ENCODE results near the gene CNTN4.

Gene CNTN4

GRCh38 chr3:2568156-2568555 lies 469.5 kb downstream of the CNTN4 start:
- no peaks in the 10 kb centered on the region for H3K27me3 Mint-ChIP-seq
- H3K9me3 Mint-ChIP-seq (ENCODE audit: low read depth) = no peaks in the 10 kb centered on the region
- H3K27ac Mint-ChIP-seq = no peak overlapping the region
- H3K36me3 Mint-ChIP-seq = no peaks in the 10 kb centered on the region
- H3K4me3 Mint-ChIP-seq = no peak overlapping the region
- H3K4me1 Mint-ChIP-seq (ENCODE audit: low read depth) = no peaks in the 10 kb centered on the region

DNA sequence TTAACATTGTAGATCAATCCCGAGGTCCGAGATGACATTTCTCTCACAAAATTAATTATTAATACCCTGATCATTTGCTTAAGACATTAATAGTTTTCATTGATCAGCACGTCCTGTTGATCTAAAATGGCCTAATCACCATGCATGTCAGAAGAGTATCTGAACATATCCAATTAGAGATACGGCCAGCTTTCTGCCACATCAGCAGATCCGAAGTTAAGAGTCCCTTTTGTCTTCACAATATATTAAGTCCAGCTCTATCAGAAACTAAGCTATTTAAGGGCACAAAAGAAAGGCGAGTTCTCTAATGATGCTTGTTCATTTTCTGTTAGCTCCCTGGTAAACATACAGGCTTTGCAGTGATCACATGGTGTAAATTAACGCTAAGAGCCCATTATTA lies 470.3 kb downstream of the CNTN4 start:
- H3K27ac Mint-ChIP-seq = no peak overlapping the region
- H3K27me3 Mint-ChIP-seq = no peaks in the 10 kb centered on the region
- H3K4me3 Mint-ChIP-seq = no peak overlapping the region
- no peaks in the 10 kb centered on the region for H3K9me3 Mint-ChIP-seq (ENCODE audit: low read depth)
- no peaks in the 10 kb centered on the region for H3K4me1 Mint-ChIP-seq (ENCODE audit: low read depth)
- no peaks in the 10 kb centered on the region for H3K36me3 Mint-ChIP-seq

DNA sequence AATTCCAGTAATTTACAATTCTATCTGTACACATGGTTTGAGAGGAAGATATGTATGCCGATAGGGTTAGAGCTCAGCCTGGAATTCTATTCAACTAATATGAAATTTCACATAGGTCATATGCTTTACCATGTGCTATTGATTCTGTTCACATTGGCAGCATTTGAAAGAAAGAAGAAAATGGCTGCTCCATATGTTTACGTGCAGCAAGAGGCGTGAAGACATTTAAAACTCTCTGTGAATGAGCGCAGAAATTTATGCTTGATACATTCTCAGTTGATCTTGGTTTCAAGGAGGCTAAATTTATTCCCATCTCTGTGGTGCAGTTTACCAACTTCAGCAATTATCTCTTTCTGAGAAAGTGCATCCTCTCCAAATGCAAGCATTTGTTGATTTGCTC lies 478.9 kb downstream of the CNTN4 start:
- Mint-ChIP-seq H3K27me3 (peaks cover 1% of the 10 kb centered on the region), H3K9me3 (ENCODE audit: low read depth) (no peaks in the 10 kb centered on the region), H3K27ac (no peak overlapping the region), H3K4me3 (no peak overlapping the region), H3K4me1 (ENCODE audit: low read depth) (no peaks in the 10 kb centered on the region), H3K36me3 (no peaks in the 10 kb centered on the region)

DNA sequence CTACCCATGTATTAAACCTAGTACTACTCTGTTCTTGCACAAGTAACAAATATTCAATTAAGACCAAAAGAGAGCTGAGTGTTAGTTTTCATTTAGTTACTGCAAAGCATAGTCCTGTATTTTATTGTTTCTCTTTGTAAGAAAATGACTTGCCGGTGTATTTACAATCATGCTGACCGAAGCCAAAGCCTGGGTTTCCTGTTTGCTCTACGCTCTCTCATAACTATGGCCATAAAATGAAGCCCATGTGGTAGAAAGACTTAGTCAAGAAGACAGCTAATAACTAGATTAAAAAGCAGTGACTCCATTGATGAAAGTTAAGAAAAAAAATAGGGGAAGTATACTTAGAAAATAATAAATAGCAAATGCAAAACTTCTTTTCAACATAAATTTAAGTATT lies 479.9 kb downstream of the CNTN4 start:
- Mint-ChIP-seq H3K27ac (no peak overlapping the region), H3K27me3 (peaks cover 1% of the 10 kb centered on the region), H3K4me1 (ENCODE audit: low read depth) (no peaks in the 10 kb centered on the region), H3K9me3 (ENCODE audit: low read depth) (no peaks in the 10 kb centered on the region), H3K36me3 (no peaks in the 10 kb centered on the region), H3K4me3 (no peak overlapping the region)

DNA sequence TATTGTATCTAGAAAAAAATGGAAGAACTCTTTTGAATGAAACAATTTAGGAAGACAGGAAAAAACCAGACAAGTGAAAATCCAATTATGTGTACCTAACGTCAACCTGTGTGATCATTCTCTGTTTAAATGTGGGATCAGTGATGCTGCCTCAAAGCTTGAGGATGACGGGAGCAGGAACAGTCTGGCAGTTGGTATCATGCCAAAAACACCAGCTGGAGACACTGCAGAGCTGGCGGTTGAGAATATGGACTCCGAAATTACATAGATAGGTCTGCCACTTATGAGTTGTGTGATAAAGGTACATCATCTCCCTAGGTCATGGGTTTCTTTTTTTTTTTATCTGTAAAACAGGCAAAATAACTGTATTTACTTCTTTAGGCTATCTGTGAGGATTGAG lies 480.5 kb downstream of the CNTN4 start:
- Mint-ChIP-seq H3K9me3 (ENCODE audit: low read depth) (no peaks in the 10 kb centered on the region), H3K4me3 (no peak overlapping the region), H3K36me3 (no peaks in the 10 kb centered on the region), H3K27me3 (peaks cover 1% of the 10 kb centered on the region), H3K4me1 (ENCODE audit: low read depth) (no peaks in the 10 kb centered on the region), H3K27ac (no peak overlapping the region)

DNA sequence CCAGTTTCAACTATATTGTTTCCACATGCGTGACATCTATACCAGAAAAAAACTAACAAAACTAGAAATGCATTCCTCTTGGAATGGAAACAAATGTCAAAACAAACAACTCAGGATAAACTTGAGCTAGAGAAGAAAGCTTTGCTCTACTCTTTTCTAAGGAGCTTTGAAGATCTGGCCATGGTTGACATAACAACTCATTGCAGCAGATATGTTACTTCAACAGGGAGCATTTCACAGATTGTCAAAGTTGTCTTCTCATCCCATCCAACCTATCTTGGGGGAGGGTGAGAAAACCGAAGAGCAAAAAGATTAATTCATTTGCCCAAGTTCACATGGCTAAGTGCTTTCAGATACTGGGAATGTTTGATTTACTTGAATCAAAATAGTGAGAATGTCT lies 484.4 kb downstream of the CNTN4 start:
- H3K4me3 Mint-ChIP-seq = no peak overlapping the region
- H3K27me3 Mint-ChIP-seq = peaks cover 1% of the 10 kb centered on the region
- no peak overlapping the region for H3K27ac Mint-ChIP-seq
- H3K36me3 Mint-ChIP-seq = no peaks in the 10 kb centered on the region
- no peaks in the 10 kb centered on the region for H3K9me3 Mint-ChIP-seq (ENCODE audit: low read depth)
- no peaks in the 10 kb centered on the region for H3K4me1 Mint-ChIP-seq (ENCODE audit: low read depth)

- no peaks in the 10 kb centered on the region for H3K36me3 Mint-ChIP-seq
- H3K9me3 Mint-ChIP-seq (ENCODE audit: low read depth) = no peaks in the 10 kb centered on the region
- H3K27ac Mint-ChIP-seq = no peak overlapping the region
- H3K4me1 Mint-ChIP-seq (ENCODE audit: low read depth) = no peaks in the 10 kb centered on the region
- no peaks in the 10 kb centered on the region for H3K27me3 Mint-ChIP-seq
- H3K4me3 Mint-ChIP-seq = no peak overlapping the region
Measured at GRCh38 chr3:2589336-2589969, 490.8 kb downstream of the CNTN4 start.

DNA sequence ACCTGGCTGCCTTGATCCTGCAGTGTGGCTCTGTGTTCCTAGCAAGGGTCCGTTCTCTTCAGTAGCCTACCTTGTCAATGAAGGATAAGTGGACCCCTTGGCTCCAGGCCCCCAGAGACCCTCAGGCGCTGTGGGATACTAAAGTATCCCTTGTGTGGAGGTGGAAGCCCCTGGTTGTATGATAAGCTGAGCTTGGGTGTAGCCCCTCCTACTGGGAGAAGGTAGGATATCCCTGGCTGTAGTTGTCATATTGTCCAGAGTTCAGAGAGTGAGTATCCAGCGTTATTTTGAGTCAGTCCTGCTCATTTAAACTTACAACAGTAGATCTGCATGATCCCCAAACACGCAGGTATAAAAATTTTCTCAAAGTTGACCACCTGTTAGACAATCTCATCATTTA lies 496.8 kb downstream of the CNTN4 start:
- Mint-ChIP-seq H3K27ac (no peak overlapping the region), H3K4me3 (no peak overlapping the region), H3K36me3 (no peaks in the 10 kb centered on the region), H3K9me3 (ENCODE audit: low read depth) (no peaks in the 10 kb centered on the region), H3K27me3 (no peaks in the 10 kb centered on the region), H3K4me1 (ENCODE audit: low read depth) (no peaks in the 10 kb centered on the region)

DNA sequence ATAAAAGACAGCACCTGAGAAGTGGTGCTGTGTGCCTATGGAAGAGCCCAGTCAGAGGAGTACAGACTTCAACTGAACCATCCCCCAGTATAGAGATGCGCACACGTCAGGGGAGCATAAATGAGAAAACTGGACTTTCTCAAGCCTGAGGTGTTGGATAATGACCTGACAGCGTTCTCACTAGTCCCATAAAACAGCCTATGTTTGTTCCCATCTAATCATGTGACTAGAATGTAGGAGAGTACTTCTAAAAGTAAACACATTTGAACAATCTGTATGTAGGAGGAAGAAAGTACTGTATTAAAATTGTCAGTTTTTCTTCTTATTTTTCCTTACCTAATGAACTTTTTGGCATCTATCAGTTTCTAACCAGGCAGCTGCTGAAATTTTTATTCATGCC lies 498.9 kb downstream of the CNTN4 start:
- Mint-ChIP-seq H3K4me3 (no peak overlapping the region), H3K27me3 (no peaks in the 10 kb centered on the region), H3K9me3 (ENCODE audit: low read depth) (no peaks in the 10 kb centered on the region), H3K27ac (no peak overlapping the region), H3K4me1 (ENCODE audit: low read depth) (no peaks in the 10 kb centered on the region), H3K36me3 (no peaks in the 10 kb centered on the region)

- Mint-ChIP-seq H3K27me3 (no peaks in the 10 kb centered on the region), H3K4me1 (ENCODE audit: low read depth) (no peaks in the 10 kb centered on the region), H3K36me3 (no peaks in the 10 kb centered on the region), H3K4me3 (no peak overlapping the region), H3K9me3 (ENCODE audit: low read depth) (no peaks in the 10 kb centered on the region), H3K27ac (no peak overlapping the region)
Measured at GRCh38 chr3:2599471-2599870, 500.8 kb downstream of the CNTN4 start.

DNA sequence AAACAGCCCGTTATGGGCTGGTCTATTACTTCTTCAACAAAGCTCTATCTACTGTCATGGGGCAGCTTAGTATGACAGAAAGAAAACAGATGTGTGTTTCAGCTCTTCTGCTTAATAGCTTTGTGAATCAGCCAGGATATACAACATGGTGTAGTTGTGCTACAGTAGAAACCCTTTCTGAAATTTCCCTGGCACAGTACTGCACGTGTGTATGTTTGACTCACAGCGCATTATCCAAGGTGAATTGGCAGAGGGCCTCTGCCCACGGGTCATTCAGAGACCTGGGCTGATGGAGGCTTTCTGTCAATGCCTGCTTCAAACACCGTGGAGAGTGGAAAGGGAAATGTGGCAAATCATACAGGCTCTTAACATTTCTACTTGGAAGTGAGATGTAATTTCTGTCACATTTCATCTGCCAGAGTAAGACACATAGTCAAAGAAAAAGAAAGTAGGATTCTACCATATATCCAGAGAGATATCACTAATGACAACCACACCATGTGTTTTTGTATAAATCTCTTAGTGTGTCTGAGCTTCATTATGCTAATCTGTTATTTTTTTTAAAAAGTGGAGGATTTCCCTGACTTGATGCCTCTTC lies 505.1 kb downstream of the CNTN4 start:
- Mint-ChIP-seq H3K27ac (no peak overlapping the region), H3K36me3 (no peaks in the 10 kb centered on the region), H3K4me1 (ENCODE audit: low read depth) (no peaks in the 10 kb centered on the region), H3K27me3 (peaks cover 3% of the 10 kb centered on the region), H3K9me3 (ENCODE audit: low read depth) (no peaks in the 10 kb centered on the region), H3K4me3 (no peak overlapping the region)

DNA sequence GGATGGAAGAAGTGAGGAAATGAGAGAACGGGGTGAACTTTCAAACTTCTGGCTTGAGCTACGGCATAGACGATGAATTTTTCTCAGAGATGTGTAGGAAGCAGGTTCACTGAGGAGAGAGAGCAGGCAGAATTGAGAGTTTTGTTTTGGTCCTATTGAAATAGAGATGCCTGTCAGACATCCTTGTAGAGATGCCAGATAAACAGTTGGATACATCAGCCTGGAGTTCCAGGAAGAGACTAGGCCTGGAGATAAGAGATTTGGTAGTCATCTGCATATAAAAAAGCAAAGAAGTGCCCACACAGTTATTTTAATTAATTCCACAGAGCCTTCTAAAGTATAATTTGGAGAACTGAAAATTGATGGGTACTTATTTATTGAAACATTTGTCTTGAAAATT lies 515.9 kb downstream of the CNTN4 start:
- Mint-ChIP-seq H3K27ac (no peak overlapping the region), H3K9me3 (ENCODE audit: low read depth) (peaks cover 4% of the 10 kb centered on the region)

DNA sequence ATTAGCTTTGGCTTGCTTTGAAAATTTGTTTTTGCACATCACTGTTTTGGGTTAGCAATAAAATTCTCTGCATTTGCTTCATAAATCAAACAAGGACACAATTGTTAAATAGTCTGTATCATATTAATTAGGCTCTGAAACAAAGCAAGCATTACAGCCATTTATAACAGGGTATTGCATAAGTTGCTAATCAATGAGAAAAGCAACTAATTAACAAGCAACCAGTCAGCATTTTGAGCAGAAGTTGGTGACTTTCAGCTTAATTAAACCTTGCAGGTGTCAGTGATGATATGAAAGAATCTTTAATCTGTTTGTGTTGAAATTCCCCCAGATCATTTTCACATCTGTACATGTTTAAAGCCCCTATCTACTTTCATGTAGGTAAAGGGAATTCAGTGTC lies 516.4 kb downstream of the CNTN4 start:
- no peaks in the 10 kb centered on the region for H3K4me1 Mint-ChIP-seq (ENCODE audit: low read depth)
- no peaks in the 10 kb centered on the region for H3K27me3 Mint-ChIP-seq
- no peak overlapping the region for H3K27ac Mint-ChIP-seq
- H3K4me3 Mint-ChIP-seq = no peak overlapping the region
- H3K9me3 Mint-ChIP-seq (ENCODE audit: low read depth) = peaks cover 4% of the 10 kb centered on the region
- H3K36me3 Mint-ChIP-seq = no peaks in the 10 kb centered on the region

More for the DNA sequence above, 515.9 kb downstream of the CNTN4 start:
- no peaks in the 10 kb centered on the region for H3K36me3 Mint-ChIP-seq
- no peak overlapping the region for H3K4me3 Mint-ChIP-seq
- H3K27me3 Mint-ChIP-seq = no peaks in the 10 kb centered on the region
- H3K4me1 Mint-ChIP-seq (ENCODE audit: low read depth) = no peaks in the 10 kb centered on the region

- Mint-ChIP-seq H3K4me1 (ENCODE audit: low read depth) (no peaks in the 10 kb centered on the region), H3K27me3 (no peaks in the 10 kb centered on the region), H3K4me3 (no peak overlapping the region), H3K27ac (no peak overlapping the region), H3K9me3 (ENCODE audit: low read depth) (no peaks in the 10 kb centered on the region), H3K36me3 (no peaks in the 10 kb centered on the region)
Measured at GRCh38 chr3:2623436-2623835, 524.8 kb downstream of the CNTN4 start.

GRCh38 chr3:2628117-2628516 lies 529.5 kb downstream of the CNTN4 start:
- Mint-ChIP-seq H3K4me3 (no peak overlapping the region), H3K36me3 (no peaks in the 10 kb centered on the region), H3K4me1 (ENCODE audit: low read depth) (no peaks in the 10 kb centered on the region), H3K9me3 (ENCODE audit: low read depth) (no peaks in the 10 kb centered on the region), H3K27ac (no peak overlapping the region), H3K27me3 (peaks cover 2% of the 10 kb centered on the region)

GRCh38 chr3:2635511-2635910 lies 536.8 kb downstream of the CNTN4 start:
- H3K27me3 Mint-ChIP-seq = peaks cover 2% of the 10 kb centered on the region
- H3K27ac Mint-ChIP-seq = no peak overlapping the region
- H3K4me3 Mint-ChIP-seq = no peak overlapping the region
- H3K36me3 Mint-ChIP-seq = no peaks in the 10 kb centered on the region
- H3K9me3 Mint-ChIP-seq (ENCODE audit: low read depth) = peaks cover 3% of the 10 kb centered on the region
- no peaks in the 10 kb centered on the region for H3K4me1 Mint-ChIP-seq (ENCODE audit: low read depth)

All from activated naive CD8-positive, alpha-beta T cell (primary cell).